ENCODE results near the gene KNDC1. TPM values are rescaled to one million over a fixed set of nuclear protein-coding genes. Genes with fewer than 3 reads are reported as not detected.

Gene KNDC1
- total and polyA plus RNA-seq, 2 donors (not counting 3 experiments of a cell fraction or from before 2014, with no cell fraction given), result not detected

- POLR2A ChIA-PET, result no interaction called here
- no TSS peak for BruUV-seq (replicated peaks)
- no peak overlapping the region for H3K4me3 ChIP-seq (replicated peaks in 1 of 3; ENCODE audit: insufficient read depth in 1 of 3, low read depth in 1 of 3, low read length in 3 of 3)
- no peaks in the 10 kb centered on the region for H3K27me3 ChIP-seq (ENCODE audit: control insufficient read depth in 2 of 2, insufficient read depth in 2 of 2, low read length in 2 of 2)
- H3K9me3 ChIP-seq (replicated peaks; ENCODE audit: control insufficient read depth, insufficient read depth, low read length), result no peaks in the 10 kb centered on the region
- CTCF ChIA-PET, result no interaction called here
- no peaks in the 10 kb centered on the region for H3K79me2 ChIP-seq (ENCODE audit: control insufficient read depth, insufficient read depth, low read length)
- DNase-seq (ENCODE audit: low read depth, low spot score) (no peak), FAIRE-seq (no peak)
- no peak overlapping the region for H3K27ac ChIP-seq (ENCODE audit: insufficient read depth, low read depth, low read length)
- no peak overlapping the region for H3K4me2 ChIP-seq (ENCODE audit: insufficient read depth, low read length)
- H2AFZ ChIP-seq (ENCODE audit: low read depth, low read length), result no peak overlapping the region
- H3K9me1 ChIP-seq (replicated peaks; ENCODE audit: control insufficient read depth, extremely low read depth, insufficient read depth, low read length), result no peaks in the 10 kb centered on the region
- intact Hi-C loops (cut with micrococcal nuclease) (no loop called here), dilution Hi-C loops (cut with MboI; ENCODE audit: extremely low pct_ligation_motif_present, low sequenced_read_pairs) (no loop called here)
- H4K20me1 ChIP-seq (replicated peaks; ENCODE audit: control insufficient read depth, extremely low read depth, insufficient read depth, low read length), result no peaks in the 10 kb centered on the region
- no peaks in the 10 kb centered on the region for H3K4me1 ChIP-seq (ENCODE audit: control insufficient read depth, extremely low read depth, insufficient read depth, low read length)
- no peak for TF ChIP-seq FOS (IDR thresholded peaks at IDR 0.05; ENCODE audit: borderline replicate concordance, insufficient read depth, low read length)
- no peak for TF ChIP-seq MYC (IDR thresholded peaks at IDR 0.05; ENCODE audit: low read depth, low read length)
- no peak for TF ChIP-seq POLR2A (IDR thresholded peaks at IDR 0.05; ENCODE audit: low read depth, low read length)
- TF ChIP-seq CTCF (IDR thresholded peaks at IDR 0.05; ENCODE audit: extremely low read depth in 1 of 2, insufficient read depth in 1 of 2, low read depth in 1 of 2, low read length in 2 of 2), result no peak
- TF ChIP-seq POLR2AphosphoS5 (IDR thresholded peaks at IDR 0.05; ENCODE audit: insufficient read depth, low read depth, low read length), result no peak
- TF ChIP-seq, protein P1, sequence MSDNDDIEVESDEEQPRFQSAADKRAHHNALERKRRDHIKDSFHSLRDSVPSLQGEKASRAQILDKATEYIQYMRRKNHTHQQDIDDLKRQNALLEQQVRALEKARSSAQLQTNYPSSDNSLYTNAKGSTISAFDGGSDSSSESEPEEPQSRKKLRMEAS (IDR thresholded peaks at IDR 0.05; ENCODE audit: insufficient read depth, insufficient read length), result no peak
- no peak for TF ChIP-seq EZH2 (IDR thresholded peaks at IDR 0.05; ENCODE audit: borderline replicate concordance, low read depth, low read length, severe bottlenecking)
- no peak for TF ChIP-seq GATA2 (IDR thresholded peaks at IDR 0.05; ENCODE audit: insufficient read depth, insufficient read length, low read depth, low read length)
- TF ChIP-seq JUN (IDR thresholded peaks at IDR 0.05; ENCODE audit: borderline replicate concordance, insufficient read depth, insufficient read length, low read depth), result no peak
- no peak overlapping the region for H3K9ac ChIP-seq (replicated peaks; ENCODE audit: extremely low read depth, insufficient read depth, low read length)
- H3K36me3 ChIP-seq (ENCODE audit: control insufficient read depth in 2 of 2, extremely low read depth in 1 of 2, insufficient read depth in 2 of 2, low read length in 2 of 2), result no peaks in the 10 kb centered on the region
These were observed 7.0 kb downstream of the KNDC1 start for GRCh38 chr10:133166828-133167692.
